Adrenal gland (tissue), 12 donors: ENCODE measurements around the gene UBE2E2. TPM values are rescaled to one million over a fixed set of nuclear protein-coding genes. Genes with fewer than 3 reads are reported as not detected.

Experiments used
- DNase-seq, 7 donors: peaks; one replicate each; pipeline ENCODE4 v3.0.0-alpha.2; 2019 to 2020
- H3K27ac ChIP-seq, 5 donors: fragments of 200-600 bp; sonication (generic) in 4 of 5; 1 replicate in 3 of 5; 2 replicates in 2 of 5; pipeline versions ENCODE4 v1.5.1 to v1.8.0; 2016 to 2020; ENCODE audit warnings: mild to moderate bottlenecking in 1 of 5
- H3K27me3 ChIP-seq: fragments of 200-600 bp; 2 replicates; pipeline ENCODE4 v1.8.0; 2021
- H3K36me3 ChIP-seq, 2 donors: fragments of 200-600 bp; replicated peaks in 1 of 2; 1 replicate in 1 of 2; 2 replicates in 1 of 2; pipeline versions ENCODE4 v1.5.1 to v1.8.0; 2018 to 2022
- H3K4me1 ChIP-seq, 2 donors: fragments of 200-600 bp; replicated peaks in 1 of 2; 1 replicate in 1 of 2; 2 replicates in 1 of 2; pipeline versions ENCODE4 v1.5.1 to v1.8.0; 2018 to 2021
- H3K4me3 ChIP-seq, 4 donors: fragments of 200-600 bp; sonication (generic) in 3 of 4; one replicate each; pipeline ENCODE4 v1.5.1; 2016 to 2018
- H3K9me3 ChIP-seq, 3 donors: fragments of 200-600 bp; sonication (generic) in 1 of 3; replicated peaks in 1 of 3; 1 replicate in 2 of 3; 2 replicates in 1 of 3; pipeline versions ENCODE4 v1.5.1 to v1.8.0; 2016 to 2021
- POLR2A ChIP-seq, 2 donors: fragments of 450-650 bp; IDR thresholded peaks; one replicate each; pipeline ENCODE4 v1.6.1; 2017; ENCODE audit warnings: antibody characterized with exemption in 2 of 2, mild to moderate bottlenecking in 2 of 2, moderate library complexity in 1 of 2
- WGBS, 4 donors: extraction: QIAGEN DNeasy Blood & Tissue Kit in 2 of 4; methylation state at CpG; one replicate each; pipeline versions ENCODE4 v1.1.5 to v1.1.7; 2013 to 2017; 5-methylcytosine and 5-hydroxymethylcytosine counted together
- intact Hi-C, 2 donors: fragments of 100-400 bp; cut with DNase I; formaldehyde crosslinking; loops; one replicate each; pipeline versions ENCODE4 v1.14.1 to v1.15.0; 2022 to 2023
- polyA plus RNA-seq, 3 donors: library from polyadenylated mRNA; stranded (reverse); fragments of 200-250 nt in 2 of 3; fragments of 350-450 nt in 1 of 3; fragmentation: Illumina TruSeq in 1 of 3; extraction: RNeasy Lipid Tissue Mini Kit (QIAGEN cat#74804) in 1 of 3; gene quantifications; one replicate each; pipeline ENCODE4 v1.2.3, GENCODE V29; 2013 to 2014
- total RNA-seq, 9 donors: library from RNA; depleted of rRNA in 4 of 9; stranded (reverse); fragments of >200 nt in 4 of 9; fragments of 120-200 nt in 1 of 9; fragmentation: NEBNext Ultra II Directional in 1 of 9; extraction: Animal tissue kit (Norgen Biotek cat#: 25700) in 1 of 9; gene quantifications; one replicate each; pipeline versions ENCODE4 v1.1.0 to v1.2.4, GENCODE V29; 2013 to 2023
- TF ChIP-seq, protein P1 (sequence below), 6 experiments: fragments of 450-650 bp in 4 of 6; fragments of 200-600 bp in 2 of 6; sonication (generic) in 1 of 6; IDR thresholded peaks; 1 replicate in 5 of 6; 2 replicates in 1 of 6; pipeline versions ENCODE4 v1.5.1 to v1.8.0; 2016 to 2021; ENCODE audit warnings: antibody characterized with exemption in 6 of 6, mild to moderate bottlenecking in 2 of 6, moderate library complexity in 1 of 6
- donor health status: healthy with polysubstance abuse.
- donor health status: Bipolar disorder and iron deficiency.
- donor health status: DM: yes; HTN: yes; CAD: no.
- donor health status: DM: no; HTN: no; CAD: no.
- donor health status: DM: no; HTN: no; CAD: no.
- donor health status: DM: yes; HTN: yes; CAD: no.

Gene UBE2E2
- total and polyA plus RNA-seq, 12 donors, result 9.3 to 29.6 (median 20.7) TPM

- TF ChIP-seq POLR2A (IDR thresholded peaks at IDR 0.05), result no peak
- TF ChIP-seq, protein P1, sequence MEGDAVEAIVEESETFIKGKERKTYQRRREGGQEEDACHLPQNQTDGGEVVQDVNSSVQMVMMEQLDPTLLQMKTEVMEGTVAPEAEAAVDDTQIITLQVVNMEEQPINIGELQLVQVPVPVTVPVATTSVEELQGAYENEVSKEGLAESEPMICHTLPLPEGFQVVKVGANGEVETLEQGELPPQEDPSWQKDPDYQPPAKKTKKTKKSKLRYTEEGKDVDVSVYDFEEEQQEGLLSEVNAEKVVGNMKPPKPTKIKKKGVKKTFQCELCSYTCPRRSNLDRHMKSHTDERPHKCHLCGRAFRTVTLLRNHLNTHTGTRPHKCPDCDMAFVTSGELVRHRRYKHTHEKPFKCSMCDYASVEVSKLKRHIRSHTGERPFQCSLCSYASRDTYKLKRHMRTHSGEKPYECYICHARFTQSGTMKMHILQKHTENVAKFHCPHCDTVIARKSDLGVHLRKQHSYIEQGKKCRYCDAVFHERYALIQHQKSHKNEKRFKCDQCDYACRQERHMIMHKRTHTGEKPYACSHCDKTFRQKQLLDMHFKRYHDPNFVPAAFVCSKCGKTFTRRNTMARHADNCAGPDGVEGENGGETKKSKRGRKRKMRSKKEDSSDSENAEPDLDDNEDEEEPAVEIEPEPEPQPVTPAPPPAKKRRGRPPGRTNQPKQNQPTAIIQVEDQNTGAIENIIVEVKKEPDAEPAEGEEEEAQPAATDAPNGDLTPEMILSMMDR (IDR thresholded peaks at IDR 0.05), result no peak
- Histone ChIP-seq H3K36me3 (no peaks in the 10 kb centered on the region), H3K27ac (no peak overlapping the region), H3K4me1 (no peaks in the 10 kb centered on the region), H3K27me3 (no peaks in the 10 kb centered on the region), H3K4me3 (no peak overlapping the region), H3K9me3 (no peaks in the 10 kb centered on the region)
- DNase-seq, result no peak
- intact Hi-C loops, result no loop called here
- WGBS, 4 donors, result 35 to 100% (median 55%) methylated on average over 1 of the region's 1 CpG
Measured at GRCh38 chr3:23624305-23624704, 421.2 kb downstream of the UBE2E2 start.

DNA sequence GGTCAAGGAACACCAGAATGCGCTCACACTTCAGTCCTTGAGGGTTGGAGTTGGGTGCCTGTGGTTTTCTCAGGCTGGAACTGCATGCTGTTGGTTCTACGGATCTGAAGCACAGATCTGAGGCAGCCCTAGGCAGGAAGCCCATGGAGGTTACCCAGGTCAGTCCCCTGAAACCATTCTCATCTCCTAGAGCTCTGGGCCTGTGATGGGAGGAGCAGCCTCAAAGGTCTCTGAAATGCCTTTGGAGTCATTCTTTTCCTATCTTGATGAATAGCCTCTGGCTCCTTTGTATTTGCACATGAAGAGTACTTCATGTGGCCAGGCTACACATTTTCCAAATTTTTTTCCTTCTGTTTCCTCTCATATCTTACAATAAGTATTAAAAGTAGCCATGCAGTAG, 423.3 kb downstream of the UBE2E2 start:
- WGBS, 4 donors, result 86 to 94% (median 91%) methylated on average over 2 of the region's 2 CpGs
- Histone ChIP-seq H3K4me1 (peaks cover 0 to 4% of the 10 kb centered on the region in 2 donors), H3K36me3 (no peaks in the 10 kb centered on the region), H3K4me3 (no peak overlapping the region), H3K27me3 (no peaks in the 10 kb centered on the region), H3K27ac (no peak overlapping the region), H3K9me3 (no peaks in the 10 kb centered on the region)
- no peak for TF ChIP-seq POLR2A (IDR thresholded peaks at IDR 0.05)
- TF ChIP-seq, protein P1 (IDR thresholded peaks at IDR 0.05), result no peak
- intact Hi-C loops, result no loop called here
- no peak for DNase-seq

DNA sequence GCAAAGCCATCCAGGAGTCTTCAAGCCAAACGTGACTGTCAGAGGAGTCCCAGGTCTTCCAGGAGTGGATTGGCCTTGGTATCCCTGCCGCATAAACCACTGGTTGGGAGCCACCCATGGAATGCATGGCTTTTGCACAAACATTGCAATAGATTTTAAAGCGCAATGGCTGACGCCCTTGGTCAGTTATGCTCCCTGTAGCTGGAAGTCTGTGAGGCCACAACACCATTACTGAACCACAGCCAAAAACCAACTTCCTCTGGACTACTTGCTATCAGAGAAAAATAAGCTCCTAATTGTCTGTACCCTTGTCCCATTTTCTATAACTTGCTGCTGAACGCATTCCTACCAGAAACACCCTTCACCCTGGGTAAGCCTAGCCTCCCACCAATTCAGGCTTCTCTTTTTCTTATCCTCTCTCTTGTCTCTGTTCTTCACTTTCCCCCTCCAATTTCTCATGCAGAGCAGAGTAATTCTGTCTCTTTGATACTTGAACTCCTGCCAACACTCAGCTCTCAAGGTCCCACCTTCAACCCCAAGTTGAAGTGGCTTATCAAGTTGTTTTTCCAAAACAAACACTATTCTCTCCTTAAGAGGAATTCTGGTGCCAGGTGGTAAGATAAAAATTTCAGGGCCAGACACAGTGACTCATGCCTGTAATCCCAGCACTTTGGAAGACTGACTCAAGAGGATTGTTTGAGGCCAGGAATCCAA, 426.2 kb downstream of the UBE2E2 start:
- peak in 3 of 7 donors; percentile 10 to 38 (median 36) for DNase-seq
- Histone ChIP-seq H3K36me3 (no peaks in the 10 kb centered on the region), H3K4me3 (no peak overlapping the region), H3K4me1 (peaks cover 0 to 4% of the 10 kb centered on the region in 2 donors), H3K27ac (no peak overlapping the region), H3K9me3 (no peaks in the 10 kb centered on the region), H3K27me3 (no peaks in the 10 kb centered on the region)
- intact Hi-C loops, result no loop called here
- WGBS, 4 donors, result 48 to 57% (median 53%) methylated on average over 4 to 5 of the region's 5 CpGs
- TF ChIP-seq POLR2A (IDR thresholded peaks at IDR 0.05), result no peak
- TF ChIP-seq, protein P1 (IDR thresholded peaks at IDR 0.05), result no peak

DNA sequence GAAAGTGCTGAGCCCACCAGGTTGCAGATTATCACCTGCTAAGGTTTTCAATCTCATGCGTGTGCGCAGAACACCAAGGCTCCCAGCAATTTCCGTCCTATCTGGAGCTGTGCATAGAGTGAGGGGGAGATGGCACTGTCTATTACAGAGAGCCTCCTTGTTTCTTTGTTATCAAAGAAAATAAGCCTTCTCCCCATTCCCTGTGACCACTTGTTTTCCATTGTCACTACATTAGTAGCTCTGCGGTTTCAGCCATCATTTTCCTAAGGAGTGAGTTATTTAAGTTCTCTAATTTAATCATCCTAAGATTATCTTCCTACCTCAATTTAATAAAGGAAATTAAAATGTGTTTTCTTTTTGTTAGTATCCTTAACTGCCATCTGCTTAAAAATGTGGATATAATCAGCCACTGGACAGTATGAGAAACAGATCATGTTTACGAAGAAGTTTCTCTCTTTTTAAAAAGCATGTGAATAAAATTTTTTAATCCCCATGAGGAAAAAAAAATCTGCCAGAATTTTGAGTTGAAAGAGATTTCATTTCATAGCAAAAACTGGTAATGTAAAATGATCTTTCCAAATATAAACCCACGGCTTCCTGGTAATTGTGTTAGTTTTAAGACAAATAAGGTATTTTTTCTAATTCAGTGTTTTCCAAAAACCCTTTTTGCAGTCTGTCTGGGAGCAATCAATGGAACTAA, 430.3 kb downstream of the UBE2E2 start:
- Histone ChIP-seq H3K27ac (no peak overlapping the region), H3K36me3 (no peaks in the 10 kb centered on the region), H3K27me3 (no peaks in the 10 kb centered on the region), H3K4me3 (no peak overlapping the region), H3K9me3 (no peaks in the 10 kb centered on the region), H3K4me1 (peaks cover 0 to 4% of the 10 kb centered on the region in 2 donors)
- intact Hi-C loops, result no loop called here
- no peak for DNase-seq
- 80 to 89% (median 85%) methylated on average over 6 of the region's 6 CpGs for WGBS, 4 donors
- TF ChIP-seq, protein P1 (IDR thresholded peaks at IDR 0.05), result no peak
